Activated CD4-positive, alpha-beta T cell treated with anti-CD3 and anti-CD28 coated beads for 48 hours (primary cell): ENCODE results near the gene WDR62.
"Not testable (repeated sequence)": the region's sequence is repeated elsewhere in the genome, so short reads cannot be mapped to it uniquely, and the experiment has no call there.

Experiments
- DNase-seq: peaks from one replicate; pipeline ENCODE4 v3.0.0-alpha.2; 2020

The WDR62 gene

GRCh38 chr19:36113894-36114720, 59.4 kb downstream of the WDR62 start:
- DNase-seq: peak; percentile 37

DNA sequence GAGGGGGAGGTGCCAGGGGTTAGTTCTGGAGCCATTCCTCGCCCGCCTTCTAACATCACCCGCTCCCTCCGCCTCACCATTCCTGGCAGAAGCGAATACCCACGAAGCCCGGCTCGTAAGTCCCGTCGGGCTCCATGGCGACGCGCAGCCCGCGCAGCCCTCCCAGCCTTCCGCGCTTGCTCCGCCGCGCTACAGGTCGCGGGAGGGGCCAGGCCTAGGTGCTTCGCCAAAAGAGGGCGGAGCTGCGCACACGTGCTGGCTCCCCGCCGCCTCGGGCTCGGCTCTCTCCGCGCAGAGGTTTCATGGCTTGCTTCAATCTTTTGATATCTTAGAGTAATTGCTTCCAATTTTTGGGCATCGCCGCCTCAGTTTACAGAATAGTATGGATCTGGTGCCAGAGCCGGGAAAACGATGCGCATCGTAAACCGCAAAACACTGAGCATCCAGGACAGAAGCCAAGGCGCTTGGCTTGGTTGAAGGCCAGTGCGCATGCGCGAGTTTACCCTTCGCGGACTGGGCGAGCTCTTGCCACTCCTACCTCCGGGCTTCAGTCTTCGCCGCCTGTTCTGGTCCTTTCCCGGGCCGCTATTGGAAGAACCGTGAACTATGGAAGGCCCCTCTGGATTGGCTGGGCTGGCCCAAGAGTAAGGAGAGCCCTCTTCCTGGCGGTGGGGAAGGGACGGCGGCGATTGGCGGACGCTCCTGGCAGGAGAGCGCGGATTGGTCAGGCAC, 60.2 kb downstream of the WDR62 start, which contains the start of gene POLR2I:
TSS of gene POLR2I (minus strand) at position 155 of the 732 bp plus-strand sequence. CDS start at position 136, 19 bp downstream.
- peak; percentile 98 for DNase-seq

DNA sequence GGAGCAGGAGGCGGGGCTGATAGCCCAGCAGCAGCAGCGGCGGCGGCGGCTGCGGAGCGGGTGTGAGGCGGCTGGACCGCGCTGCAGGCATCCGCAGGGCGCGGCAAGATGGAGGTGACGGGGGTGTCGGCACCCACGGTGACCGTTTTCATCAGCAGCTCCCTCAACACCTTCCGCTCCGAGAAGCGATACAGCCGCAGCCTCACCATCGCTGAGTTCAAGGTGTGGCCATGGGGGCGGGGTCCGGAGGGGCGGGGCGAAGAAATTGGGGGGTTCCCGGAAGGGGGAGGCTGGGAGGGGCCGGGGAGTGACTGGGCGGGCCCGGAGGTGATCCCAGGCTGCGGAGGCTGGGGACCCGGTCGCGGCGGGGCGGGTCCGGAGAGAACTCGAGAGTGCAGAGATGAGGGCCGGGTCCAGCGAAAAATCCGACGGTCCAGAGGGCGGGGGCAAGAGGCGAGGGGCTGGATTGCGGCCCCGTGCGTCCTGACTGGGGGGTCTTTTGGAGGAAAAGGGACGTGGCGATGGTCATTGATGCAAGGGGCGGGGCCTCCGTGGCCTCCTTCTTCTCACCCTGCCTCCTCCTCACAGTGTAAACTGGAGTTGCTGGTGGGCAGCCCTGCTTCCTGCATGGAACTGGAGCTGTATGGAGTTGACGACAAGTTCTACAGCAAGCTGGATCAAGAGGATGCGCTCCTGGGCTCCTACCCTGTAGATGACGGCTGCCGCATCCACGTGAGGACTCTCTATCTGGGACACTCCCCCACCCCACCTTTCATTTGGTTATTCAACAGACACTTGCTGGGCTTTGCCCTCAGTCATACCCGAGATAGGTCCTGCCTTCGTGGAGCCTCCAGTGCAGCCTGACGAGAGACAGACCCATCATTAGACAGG, 61.0 kb downstream of the WDR62 start, which contains the start of gene TBCB:
TSS of gene TBCB (plus strand) at position 16 of the 891 bp plus-strand sequence. CDS start at position 109, 93 bp downstream.
- peak; percentile 91 for DNase-seq

DNA sequence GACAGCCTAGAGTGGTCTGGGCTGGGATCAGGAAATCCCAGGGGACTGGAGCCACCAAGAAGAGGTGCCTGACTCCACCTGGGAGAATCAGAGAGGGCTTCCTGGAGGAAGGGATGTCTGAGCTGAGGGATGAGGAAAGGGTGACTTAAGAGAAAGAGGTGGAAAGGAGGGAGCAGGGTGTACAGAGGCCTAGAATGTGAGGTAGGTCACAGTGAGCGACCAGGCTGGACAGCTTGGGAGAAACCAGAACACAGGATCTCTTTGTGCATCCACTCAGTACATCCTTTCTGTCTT, 61.6 kb downstream of the WDR62 start:
- no peak for DNase-seq

DNA sequence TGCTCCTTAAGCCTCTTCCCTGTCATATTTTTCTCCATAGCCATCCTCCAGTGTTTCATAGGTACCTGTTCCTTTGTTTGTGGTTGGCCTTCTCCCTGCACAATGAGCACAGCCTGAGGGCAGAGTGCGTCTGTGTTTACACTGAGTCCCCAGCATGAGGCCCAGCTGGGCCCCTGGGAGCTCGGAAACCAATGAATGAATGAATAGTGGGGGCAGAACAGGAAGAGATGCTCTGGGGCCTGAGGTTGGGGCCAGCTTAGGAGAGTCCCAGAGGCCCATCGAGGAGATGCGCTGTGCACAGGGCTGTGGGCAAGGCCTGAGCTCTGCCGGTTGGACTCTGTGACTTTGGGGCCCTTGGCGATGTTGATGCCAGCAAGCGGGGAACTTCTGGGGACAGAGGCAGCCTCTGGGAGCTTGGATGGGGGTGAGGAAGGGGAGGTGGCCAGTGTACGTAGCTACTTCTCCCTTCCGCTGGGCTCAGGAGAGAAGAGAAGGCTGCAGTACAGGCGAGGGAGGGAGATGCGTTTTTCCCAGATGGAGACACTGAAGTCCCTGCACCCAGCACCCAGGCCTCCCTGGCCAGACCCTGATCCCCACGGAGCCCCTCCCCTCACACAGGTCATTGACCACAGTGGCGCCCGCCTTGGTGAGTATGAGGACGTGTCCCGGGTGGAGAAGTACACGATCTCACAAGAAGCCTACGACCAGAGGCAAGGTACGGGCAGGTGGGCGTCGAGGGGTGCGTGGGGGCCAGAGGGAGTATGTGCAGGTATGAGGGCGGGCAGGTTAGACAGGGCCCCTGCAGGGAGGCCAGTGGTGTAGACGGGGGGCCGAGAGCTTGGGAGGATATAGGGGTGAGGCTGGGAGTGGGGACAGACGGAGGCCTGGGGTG, 65.6 kb downstream of the WDR62 start:
- no peak for DNase-seq

- no peak for DNase-seq
These were observed 66.3 kb downstream of the WDR62 start for GRCh38 chr19:36120984-36121358.

- DNase-seq: no peak
These were observed 66.9 kb downstream of the WDR62 start for GRCh38 chr19:36121486-36122124.

DNA sequence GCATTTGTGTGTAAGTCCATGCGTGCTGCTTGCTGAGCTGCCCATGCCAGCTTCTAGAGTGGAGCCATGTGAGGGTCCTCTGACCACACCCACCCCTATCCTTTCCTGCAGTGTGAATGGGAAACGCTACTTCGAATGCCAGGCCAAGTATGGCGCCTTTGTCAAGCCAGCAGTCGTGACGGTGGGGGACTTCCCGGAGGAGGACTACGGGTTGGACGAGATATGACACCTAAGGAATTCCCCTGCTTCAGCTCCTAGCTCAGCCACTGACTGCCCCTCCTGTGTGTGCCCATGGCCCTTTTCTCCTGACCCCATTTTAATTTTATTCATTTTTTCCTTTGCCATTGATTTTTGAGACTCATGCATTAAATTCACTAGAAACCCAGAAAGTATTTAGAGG, 70.9 kb downstream of the WDR62 start:
- DNase-seq: no peak

DNA sequence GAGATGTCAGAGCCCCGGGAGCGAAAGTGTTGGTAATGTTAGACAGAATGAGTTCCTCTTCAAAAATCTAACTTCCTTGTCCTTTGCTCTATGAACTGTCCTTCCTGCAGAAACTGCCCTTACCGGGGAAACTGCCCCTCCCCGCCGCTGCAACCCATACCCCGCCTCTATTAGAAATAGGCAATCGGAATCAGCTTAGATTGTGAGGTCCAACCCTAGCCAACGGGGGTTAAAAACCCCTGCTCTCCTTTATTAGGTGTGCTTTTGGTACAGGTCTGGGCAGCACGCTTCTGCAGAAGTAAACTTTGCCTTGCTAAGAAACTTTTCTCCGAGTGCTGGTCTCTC, 73.7 kb downstream of the WDR62 start:
- DNase-seq: peak; percentile 12

DNA sequence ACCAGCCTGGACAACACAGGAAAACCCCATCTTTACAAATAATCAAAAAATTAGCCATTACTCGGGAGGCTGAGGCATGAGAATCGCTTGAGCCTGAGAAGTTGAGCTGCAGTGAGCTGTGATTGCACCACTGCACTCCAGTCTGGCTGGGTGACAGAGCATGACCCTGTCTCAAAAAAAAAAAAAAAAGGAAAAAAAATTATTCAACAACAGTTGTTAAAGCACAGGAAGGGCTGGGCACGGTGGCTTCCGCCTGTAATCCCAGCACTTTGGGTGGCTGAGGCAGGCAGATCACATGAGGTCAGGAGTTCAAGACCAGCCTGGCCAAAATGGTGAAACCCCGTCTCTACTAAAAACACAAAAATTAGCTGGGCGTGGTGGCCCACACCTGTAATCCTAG, 76.5 kb downstream of the WDR62 start:
- not testable (repeated sequence) for DNase-seq

DNA sequence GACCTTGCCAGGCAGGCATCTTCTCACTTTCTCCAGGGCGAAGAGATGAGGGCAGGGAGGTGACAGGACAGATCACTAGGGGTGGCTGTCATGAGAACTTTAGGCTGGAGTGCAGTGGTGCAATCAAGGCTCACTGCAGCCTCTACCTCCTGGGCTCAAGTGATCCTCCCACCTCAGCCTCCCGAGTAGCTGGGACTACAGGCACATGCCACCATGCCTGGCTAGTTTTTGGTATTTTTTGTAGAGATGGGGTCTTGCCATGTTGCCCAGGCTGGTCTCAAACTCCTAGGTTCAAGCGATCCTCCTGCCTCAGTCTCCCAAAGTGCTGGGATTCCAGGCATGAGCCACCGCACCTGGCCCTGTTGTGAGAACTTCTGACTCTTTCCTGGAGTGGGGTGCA, 80.2 kb downstream of the WDR62 start:
- DNase-seq: not testable (repeated sequence)

DNA sequence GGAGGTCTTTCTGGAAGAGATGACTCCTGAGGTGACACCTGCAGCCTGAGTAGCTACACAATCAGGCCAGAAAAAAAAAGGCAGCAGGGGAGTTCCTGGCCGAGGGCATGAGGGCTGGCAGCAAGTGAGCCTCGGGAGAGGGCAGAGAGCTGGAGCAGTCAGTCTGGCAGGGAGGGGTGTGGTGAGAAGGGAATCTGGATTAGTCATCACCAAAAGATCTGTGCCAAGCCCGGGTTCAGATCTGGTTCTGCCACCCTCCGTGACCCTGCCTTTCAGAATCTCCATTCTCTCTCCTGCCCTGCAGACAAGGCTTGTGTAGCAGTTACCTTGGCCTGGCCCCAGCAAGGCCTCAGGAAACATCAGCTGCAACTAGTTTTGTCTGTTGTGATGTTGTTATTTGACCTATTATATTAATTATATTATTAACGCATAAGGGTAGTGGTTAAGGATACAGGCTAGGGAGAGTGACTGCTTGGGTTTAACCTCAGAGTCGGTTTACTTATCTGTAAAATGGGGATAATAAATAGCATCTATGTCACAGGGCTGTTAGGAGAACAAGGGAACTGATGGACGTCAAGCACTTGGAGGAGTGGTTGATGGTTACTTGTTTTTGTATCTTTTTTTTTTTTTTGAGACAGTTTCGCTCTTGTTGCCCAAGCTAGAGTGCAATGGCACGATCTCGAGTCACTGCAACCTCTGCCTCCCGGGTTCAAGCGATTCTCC, 82.4 kb downstream of the WDR62 start:
- DNase-seq: no peak

DNA sequence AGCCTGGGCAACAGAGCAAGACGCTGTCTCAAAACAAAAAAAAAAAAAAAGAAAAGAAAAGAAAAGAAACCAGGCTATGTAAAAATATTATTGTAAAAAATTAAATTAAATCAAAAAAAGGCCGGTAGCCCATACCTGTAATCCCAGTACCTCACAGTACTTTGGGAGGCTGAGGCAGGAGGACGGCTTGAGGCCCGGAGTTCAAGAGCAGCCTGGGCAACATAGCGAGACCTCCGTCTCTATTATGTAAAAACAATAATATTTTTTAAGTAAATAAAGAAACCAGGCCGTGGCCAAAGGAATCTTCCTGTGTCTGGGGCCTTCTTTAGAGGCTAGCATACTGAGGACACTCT, 84.4 kb downstream of the WDR62 start:
- DNase-seq: no peak

DNA sequence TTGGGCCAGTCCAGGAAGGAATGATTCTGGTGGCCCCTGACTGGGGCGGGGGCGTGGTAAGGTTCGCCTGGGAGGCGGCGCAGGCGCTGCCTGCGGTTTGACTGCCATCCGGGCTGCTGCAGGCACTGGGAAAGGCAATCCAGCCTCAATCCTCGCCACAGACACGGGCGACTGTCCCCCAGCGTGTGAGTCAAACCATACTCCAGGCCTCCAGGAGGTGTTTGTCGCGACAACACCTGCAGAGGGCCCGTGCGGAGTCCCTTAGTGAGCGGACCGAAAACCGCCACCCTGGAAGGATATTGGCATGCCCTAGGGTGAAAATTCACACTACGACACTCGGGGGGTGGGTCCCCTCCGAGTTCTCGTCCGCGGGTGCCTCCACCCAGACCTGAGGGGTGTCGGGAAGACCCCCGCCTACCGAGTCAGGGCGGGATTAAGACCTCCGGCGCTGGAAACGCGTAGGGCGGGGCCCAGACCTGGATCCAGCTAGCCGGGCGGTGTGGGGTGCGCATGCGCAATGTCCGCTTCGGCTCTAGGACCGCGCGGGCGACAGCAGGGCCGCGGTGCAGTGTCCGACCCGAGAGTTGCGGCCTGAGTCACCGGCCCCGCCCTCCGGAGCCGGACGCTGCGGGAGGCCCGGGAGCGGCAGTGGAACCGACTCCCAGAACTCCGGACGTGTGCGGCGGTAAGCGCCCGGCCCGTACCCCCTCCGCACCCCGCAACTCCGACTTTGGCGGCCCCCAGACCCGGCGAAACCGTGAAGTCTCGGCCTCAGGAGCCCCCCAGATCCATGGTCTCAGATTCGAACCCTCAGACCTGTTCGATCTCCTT, 85.0 kb downstream of the WDR62 start, which contains the start of gene CAPNS1:
TSS of gene CAPNS1 (plus strand) at position 594 of the 831 bp plus-strand sequence. CDS start 946 bp downstream, outside the sequence.
- DNase-seq: peak; percentile 95

DNA sequence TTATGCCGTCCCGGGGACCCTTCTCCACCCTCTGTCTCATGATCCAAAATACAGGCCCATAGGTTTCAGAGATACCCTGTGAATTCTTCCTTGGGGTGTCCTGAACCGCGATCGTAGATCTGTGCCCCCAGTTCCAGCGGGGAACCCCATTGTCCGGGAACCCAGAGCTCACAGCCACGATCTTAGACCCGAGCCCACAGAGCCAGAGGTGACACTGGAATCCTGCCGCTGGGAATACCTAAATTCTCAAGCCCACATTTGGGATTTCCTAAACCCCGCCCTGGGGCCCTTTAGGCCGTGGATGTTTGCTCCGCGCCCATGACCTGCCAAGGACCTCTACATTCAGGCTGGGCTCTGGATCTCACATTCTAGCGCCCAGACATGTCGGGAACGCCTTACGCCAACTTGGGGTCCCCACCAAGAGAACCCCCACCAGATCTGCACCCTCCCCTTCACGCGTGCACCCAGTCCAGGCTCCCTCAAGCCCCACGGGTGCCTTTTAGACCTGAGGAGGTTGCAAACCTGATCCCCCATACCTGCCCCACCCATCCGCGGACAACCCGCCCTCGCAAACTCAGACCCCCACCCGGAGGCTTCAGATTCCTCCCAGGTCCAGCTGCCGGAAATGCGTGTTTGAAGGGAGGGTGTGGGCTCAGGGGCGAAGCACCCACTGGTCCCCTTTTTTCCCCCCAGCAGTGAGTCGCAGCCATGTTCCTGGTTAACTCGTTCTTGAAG, 85.8 kb downstream of the WDR62 start:
- DNase-seq: peak; percentile 55

- DNase-seq: peak; percentile 95
These were observed 86.6 kb downstream of the WDR62 start for GRCh38 chr19:36141039-36141927.

DNA sequence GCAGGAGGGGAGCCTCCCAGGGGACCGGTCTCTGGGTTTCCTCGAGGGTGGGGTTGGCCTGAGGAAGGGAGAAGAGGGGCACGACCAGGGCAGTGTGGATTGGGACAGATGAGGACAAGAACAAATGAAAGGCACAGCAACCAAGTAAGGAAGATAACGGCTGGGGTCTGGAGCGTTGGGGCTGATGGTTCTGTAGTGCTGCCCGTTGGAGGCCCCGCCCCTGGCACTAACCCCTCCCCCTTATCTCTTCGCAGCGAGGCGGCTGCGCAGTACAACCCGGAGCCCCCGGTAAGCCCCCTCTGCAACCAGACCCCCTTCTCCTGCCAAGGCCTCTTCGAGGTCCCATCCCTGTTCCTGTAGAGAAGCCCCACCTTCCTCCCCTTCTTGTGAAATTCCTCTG, 87.3 kb downstream of the WDR62 start:
- no peak for DNase-seq

GRCh38 chr19:36142496-36142895, 87.8 kb downstream of the WDR62 start:
- DNase-seq: no peak
